Caco-2 (cell line): ENCODE data around the gene LIFR. TPM values are rescaled to one million over a fixed set of nuclear protein-coding genes. Genes with fewer than 3 reads are reported as not detected.
"Not testable (repeated sequence)": the region's sequence is repeated elsewhere in the genome, so short reads cannot be mapped to it uniquely, and the experiment has no call there.

Source experiments
- BruUV-seq: library from RNA; stranded (reverse); fragments of 400-500 nt; replicated peaks from 2 replicates; lab custom pipeline; 2021; lab: Mats Ljungman, UMichigan
- CTCF ChIA-PET: fragments of 300-600 bp; sonication (Branson Sonifier 250); formaldehyde crosslinking; loops from one replicate; lab custom pipeline; 2022; ENCODE audit warnings: antibody characterized with exemption; lab: Charles Lee
- POLR2A ChIA-PET: fragments of 300-600 bp; sonication (Branson Sonifier 250); formaldehyde crosslinking; loops from one replicate; lab custom pipeline; 2022; ENCODE audit warnings: antibody characterized with exemption; lab: Charles Lee
- DNase-seq, 2 experiments: peaks; one replicate each; pipeline versions ENCODE4 v3.0.0 to v3.0.0-alpha.2; 2020 to 2022
- H3K27me3 ChIP-seq: replicated peaks from 2 replicates; pipeline ENCODE4 v1.6.0; 2011; ENCODE audit warnings: low read length; ENCODE audit not compliant: control insufficient read depth, insufficient read depth
- H3K36me3 ChIP-seq: 2 replicates; pipeline ENCODE4 v1.5.1; 2011; ENCODE audit warnings: low read length; ENCODE audit not compliant: control insufficient read depth, insufficient read depth
- H3K4me1 ChIP-seq: fragments of 250-450 bp; sonication (Bioruptor Pico); 2 replicates; pipeline ENCODE4 v1.5.1; 2020; ENCODE audit warnings: mild to moderate bottlenecking
- H3K4me3 ChIP-seq: 2 replicates; pipeline ENCODE4 v1.5.1; 2011; ENCODE audit warnings: low read depth, mild to moderate bottlenecking, control low read depth, low read length
- H3K9me3 ChIP-seq: fragments of 250-450 bp; sonication (Bioruptor Pico); 2 replicates; pipeline ENCODE4 v1.5.1; 2020; ENCODE audit warnings: mild to moderate bottlenecking, moderate library complexity
- H3K27ac Mint-ChIP-seq: one replicate; pipeline ENCODE4 v1.8.0; 2022; ENCODE audit warnings: mixed read lengths; ENCODE audit not compliant: unreplicated experiment
- H3K27me3 Mint-ChIP-seq: one replicate; pipeline ENCODE4 v1.8.0; 2022; ENCODE audit warnings: mixed read lengths; ENCODE audit not compliant: insufficient read depth, unreplicated experiment
- H3K36me3 Mint-ChIP-seq: one replicate; pipeline ENCODE4 v1.8.0; 2022; ENCODE audit warnings: mild to moderate bottlenecking, mixed read lengths; ENCODE audit not compliant: insufficient read depth, unreplicated experiment
- H3K4me1 Mint-ChIP-seq: one replicate; pipeline ENCODE4 v1.8.0; 2022; ENCODE audit warnings: low read depth, mixed read lengths; ENCODE audit not compliant: unreplicated experiment
- H3K4me3 Mint-ChIP-seq: one replicate; pipeline ENCODE4 v1.8.0; 2022; ENCODE audit warnings: mild to moderate bottlenecking, moderate library complexity, mixed read lengths; ENCODE audit not compliant: unreplicated experiment
- H3K9me3 Mint-ChIP-seq: one replicate; pipeline ENCODE4 v1.8.0; 2022; ENCODE audit warnings: mixed read lengths; ENCODE audit not compliant: unreplicated experiment
- CTCF ChIP-seq, 2 experiments: fragments of 200-600 bp in 1 of 2; IDR thresholded peaks; 1 replicate in 1 of 2; 2 replicates in 1 of 2; pipeline versions ENCODE4 v1.5.1 to v1.8.0; 2011 to 2022; ENCODE audit warnings: antibody characterized with exemption in 1 of 2, control low read depth in 1 of 2, inconsistent platforms in 1 of 2, low read depth in 1 of 2, low read length in 1 of 2, mild to moderate bottlenecking in 1 of 2, moderate library complexity in 1 of 2; ENCODE audit not compliant: insufficient read depth in 1 of 2, severe bottlenecking in 1 of 2, unreplicated experiment in 1 of 2
- intact Hi-C: fragments of 100-400 bp; cut with micrococcal nuclease; formaldehyde crosslinking; loops from one replicate; pipeline ENCODE4 v1.10.0; 2022; ENCODE audit not compliant: unreplicated experiment
- total RNA-seq: library from RNA; stranded (reverse); gene quantifications from 2 replicates; pipeline ENCODE4 v1.2.3, GENCODE V29; 2022

Gene LIFR
- total RNA-seq, 1 experiment from 2014 or later, result 5.1 TPM

DNA sequence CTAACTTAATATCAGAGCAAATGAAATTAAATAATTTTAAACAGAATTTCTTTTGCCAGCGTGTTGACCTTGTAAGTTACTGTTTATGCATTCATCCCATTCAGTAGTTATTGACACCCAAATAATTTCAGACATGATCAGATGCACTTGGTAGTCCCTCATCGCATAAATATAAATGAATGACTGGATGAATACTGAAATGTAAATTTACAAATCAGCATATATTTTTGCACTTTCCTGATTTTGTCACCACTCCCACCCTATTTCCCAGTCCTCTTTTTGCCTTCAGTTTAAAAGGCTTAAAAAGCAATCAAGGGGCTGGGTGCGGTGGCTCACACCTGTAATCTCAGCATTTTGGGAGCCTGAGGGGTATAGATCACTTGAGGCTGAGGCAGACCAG, 17.1 kb upstream of the LIFR start:
- DNase-seq, result no peak
- ChIA-PET POLR2A (no interaction called here), CTCF (no interaction called here)
- no peaks in the 10 kb centered on the region for H3K4me1 Mint-ChIP-seq
- H3K27me3 Mint-ChIP-seq, result no peaks in the 10 kb centered on the region
- Histone ChIP-seq H3K4me3 (no peak overlapping the region), H3K9me3 (no peaks in the 10 kb centered on the region), H3K27me3 (no peaks in the 10 kb centered on the region), H3K36me3 (no peaks in the 10 kb centered on the region), H3K4me1 (no peaks in the 10 kb centered on the region)
- H3K36me3 Mint-ChIP-seq, result no peaks in the 10 kb centered on the region
- H3K9me3 Mint-ChIP-seq, result no peaks in the 10 kb centered on the region
- H3K4me3 Mint-ChIP-seq, result no peak overlapping the region
- TF ChIP-seq CTCF (IDR thresholded peaks at IDR 0.05; ENCODE audit: insufficient read depth in 1 of 2, low read depth in 1 of 2, low read length in 1 of 2, severe bottlenecking in 1 of 2, unreplicated experiment in 1 of 2), result no peak
- BruUV-seq, result no TSS peak
- intact Hi-C loops, result no loop called here
- no peak overlapping the region for H3K27ac Mint-ChIP-seq

GRCh38 chr5:38569180-38569579, 12.7 kb upstream of the LIFR start:
- ChIA-PET CTCF (no interaction called here), POLR2A (no interaction called here)
- intact Hi-C loops, result no loop called here
- Histone ChIP-seq H3K4me3 (no peak overlapping the region), H3K4me1 (no peaks in the 10 kb centered on the region), H3K36me3 (no peaks in the 10 kb centered on the region), H3K9me3 (no peaks in the 10 kb centered on the region), H3K27me3 (no peaks in the 10 kb centered on the region)
- H3K36me3 Mint-ChIP-seq, result peaks cover 2% of the 10 kb centered on the region
- no peak for DNase-seq
- H3K27ac Mint-ChIP-seq, result no peak overlapping the region
- no peaks in the 10 kb centered on the region for H3K9me3 Mint-ChIP-seq
- H3K4me3 Mint-ChIP-seq, result no peak overlapping the region
- no peaks in the 10 kb centered on the region for H3K27me3 Mint-ChIP-seq
- no peak for TF ChIP-seq CTCF (IDR thresholded peaks at IDR 0.05; ENCODE audit: insufficient read depth in 1 of 2, low read depth in 1 of 2, low read length in 1 of 2, severe bottlenecking in 1 of 2, unreplicated experiment in 1 of 2)
- no TSS peak for BruUV-seq
- no peaks in the 10 kb centered on the region for H3K4me1 Mint-ChIP-seq

GRCh38 chr5:38567306-38567705, 10.9 kb upstream of the LIFR start:
- H3K27me3 Mint-ChIP-seq, H3K27me3 ChIP-seq, intact Hi-C loops, H3K9me3 ChIP-seq, H3K27ac Mint-ChIP-seq, BruUV-seq, H3K4me1 ChIP-seq, H3K36me3 Mint-ChIP-seq, CTCF ChIA-PET, H3K4me3 Mint-ChIP-seq, H3K9me3 Mint-ChIP-seq, H3K4me1 Mint-ChIP-seq, DNase-seq, H3K36me3 ChIP-seq, H3K4me3 ChIP-seq, POLR2A ChIA-PET: not testable (repeated sequence)

- no peak for DNase-seq
- ChIA-PET POLR2A (no interaction called here), CTCF (no interaction called here)
- Mint-ChIP-seq H3K4me3 (no peak overlapping the region), H3K36me3 (peaks cover 5% of the 10 kb centered on the region), H3K9me3 (no peaks in the 10 kb centered on the region), H3K27me3 (no peaks in the 10 kb centered on the region), H3K27ac (no peak overlapping the region), H3K4me1 (no peaks in the 10 kb centered on the region)
- H3K4me1 ChIP-seq, result 0 out of 2 replicates have a peak, but pooled peaks cover 2% of the 10 kb centered on the region
- H3K27me3 ChIP-seq, result no peaks in the 10 kb centered on the region
- intact Hi-C loops, result no loop called here
- H3K36me3 ChIP-seq, result no peaks in the 10 kb centered on the region
- BruUV-seq, result no TSS peak
- no peak for TF ChIP-seq CTCF (IDR thresholded peaks at IDR 0.05; ENCODE audit: insufficient read depth in 1 of 2, low read depth in 1 of 2, low read length in 1 of 2, severe bottlenecking in 1 of 2, unreplicated experiment in 1 of 2)
- no peaks in the 10 kb centered on the region for H3K9me3 ChIP-seq
- H3K4me3 ChIP-seq, result no peak overlapping the region
Measured at GRCh38 chr5:38563624-38564023, 7.2 kb upstream of the LIFR start.
